H1 (cell line): ENCODE measurements around the gene OR10A2. TPM values are rescaled to one million over a fixed set of nuclear protein-coding genes. Genes with fewer than 3 reads are reported as not detected.

ENCODE experiments used
- CEBPB ChIP-seq: IDR thresholded peaks from 2 replicates; pipeline ENCODE4 v1.6.1; 2012; ENCODE audit warnings: low read depth, low read length
- CHD2 ChIP-seq: IDR thresholded peaks from 2 replicates; pipeline ENCODE4 v1.6.1; 2012; ENCODE audit warnings: low read length, improper control_type of control experiment
- RBBP5 ChIP-seq: IDR thresholded peaks from 2 replicates; pipeline ENCODE4 v1.7.1; 2012; ENCODE audit warnings: low read depth, mild to moderate bottlenecking, inconsistent platforms, low read length, moderate library complexity, borderline replicate concordance
- RNF2 ChIP-seq: fragments of 200-900, 300-1000 bp; sonication (generic); IDR thresholded peaks from 2 replicates; pipeline ENCODE4 v1.7.1; 2016; ENCODE audit warnings: borderline replicate concordance, low read depth, mild to moderate bottlenecking, antibody characterized with exemption, low read length; ENCODE audit not compliant: poor library complexity, severe bottlenecking; ENCODE audit errors: missing control alignments
- polyA plus RNA-seq, 7 experiments: library from polyadenylated mRNA; depleted of rRNA in 3 of 7; stranded (reverse) in 5 of 7; unstranded in 2 of 7; fragments of >200 nt in 5 of 7; fragments of 200-250 nt in 2 of 7; gene quantifications; 1 replicate in 5 of 7; 2 replicates in 1 of 7; 4 replicates in 1 of 7; pipeline versions ENCODE4 v1.2.1 to v1.2.3, GENCODE V29; 2011 to 2013; ENCODE audit warnings: missing spikeins in 2 of 7, mixed read lengths in 2 of 7
- total RNA-seq: library from RNA; stranded (reverse); fragmentation: NEBNext Ultra II Directional; extraction: Animal tissue kit (Norgen Biotek cat#: 25700); gene quantifications from 2 replicates; pipeline ENCODE4 v1.2.1, GENCODE V29; 2021
- TF ChIP-seq, protein P1 (sequence below), 3 experiments: IDR thresholded peaks; 1 replicate in 2 of 3; 2 replicates in 1 of 3; pipeline versions ENCODE4 v1.5.1 to v1.6.1; 2011; ENCODE audit warnings: low read length in 3 of 3, mild to moderate bottlenecking in 3 of 3, inconsistent platforms in 2 of 3, low read depth in 1 of 3, moderate library complexity in 1 of 3; ENCODE audit not compliant: insufficient read depth in 1 of 3; ENCODE audit errors: control extremely low read depth in 1 of 3
- TF ChIP-seq, protein P2 (sequence below): IDR thresholded peaks from 2 replicates; pipeline ENCODE4 v1.6.1; 2012; ENCODE audit warnings: inconsistent platforms

Gene OR10A2
- total and polyA plus RNA-seq, 2 of the 8 experiments (the other 6 are each of a cell fraction or from before 2014, with no cell fraction given): not detected

DNA sequence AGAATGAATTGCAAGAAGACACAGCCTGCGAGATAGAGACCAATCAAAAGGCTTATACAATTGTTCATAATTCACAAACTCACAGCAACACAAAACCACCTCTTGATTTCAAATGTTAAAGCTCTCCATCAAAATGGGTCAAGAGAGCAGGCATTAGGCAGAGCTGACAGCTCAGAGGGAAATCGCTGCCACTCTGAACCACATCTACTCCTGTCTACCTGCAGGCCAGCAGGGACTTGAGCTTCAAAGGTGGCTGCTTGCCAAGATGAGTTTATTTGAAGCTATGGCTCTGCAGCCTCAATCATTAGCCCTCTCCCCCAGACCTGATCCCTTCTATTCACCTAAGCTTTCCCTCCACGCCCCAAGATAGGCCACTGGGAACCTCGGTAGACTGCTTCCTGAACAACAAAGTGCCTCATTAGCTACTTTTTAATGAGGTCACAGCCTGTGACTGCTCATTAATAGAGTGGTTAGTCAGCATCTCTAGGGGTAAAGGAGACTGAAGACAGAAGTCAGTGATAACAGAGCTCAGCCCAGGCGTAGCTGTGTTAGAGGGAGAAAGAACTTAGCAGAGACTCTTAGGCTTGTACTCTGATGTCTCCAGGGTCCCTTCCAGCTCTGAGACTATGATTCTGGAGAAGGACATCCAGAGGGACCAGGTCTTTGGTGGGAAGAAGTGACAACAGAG lies 38.6 kb upstream of the OR10A2 start (continued):
- TF ChIP-seq, protein P1, sequence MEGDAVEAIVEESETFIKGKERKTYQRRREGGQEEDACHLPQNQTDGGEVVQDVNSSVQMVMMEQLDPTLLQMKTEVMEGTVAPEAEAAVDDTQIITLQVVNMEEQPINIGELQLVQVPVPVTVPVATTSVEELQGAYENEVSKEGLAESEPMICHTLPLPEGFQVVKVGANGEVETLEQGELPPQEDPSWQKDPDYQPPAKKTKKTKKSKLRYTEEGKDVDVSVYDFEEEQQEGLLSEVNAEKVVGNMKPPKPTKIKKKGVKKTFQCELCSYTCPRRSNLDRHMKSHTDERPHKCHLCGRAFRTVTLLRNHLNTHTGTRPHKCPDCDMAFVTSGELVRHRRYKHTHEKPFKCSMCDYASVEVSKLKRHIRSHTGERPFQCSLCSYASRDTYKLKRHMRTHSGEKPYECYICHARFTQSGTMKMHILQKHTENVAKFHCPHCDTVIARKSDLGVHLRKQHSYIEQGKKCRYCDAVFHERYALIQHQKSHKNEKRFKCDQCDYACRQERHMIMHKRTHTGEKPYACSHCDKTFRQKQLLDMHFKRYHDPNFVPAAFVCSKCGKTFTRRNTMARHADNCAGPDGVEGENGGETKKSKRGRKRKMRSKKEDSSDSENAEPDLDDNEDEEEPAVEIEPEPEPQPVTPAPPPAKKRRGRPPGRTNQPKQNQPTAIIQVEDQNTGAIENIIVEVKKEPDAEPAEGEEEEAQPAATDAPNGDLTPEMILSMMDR (IDR thresholded peaks at IDR 0.05; ENCODE audit: control extremely low read depth in 1 of 3, insufficient read depth in 1 of 3, low read depth in 1 of 3, low read length in 3 of 3): no peak
- TF ChIP-seq CHD2 (no peak), CEBPB (no peak), RNF2 (no peak), RBBP5 (no peak)
- TF ChIP-seq, protein P2, sequence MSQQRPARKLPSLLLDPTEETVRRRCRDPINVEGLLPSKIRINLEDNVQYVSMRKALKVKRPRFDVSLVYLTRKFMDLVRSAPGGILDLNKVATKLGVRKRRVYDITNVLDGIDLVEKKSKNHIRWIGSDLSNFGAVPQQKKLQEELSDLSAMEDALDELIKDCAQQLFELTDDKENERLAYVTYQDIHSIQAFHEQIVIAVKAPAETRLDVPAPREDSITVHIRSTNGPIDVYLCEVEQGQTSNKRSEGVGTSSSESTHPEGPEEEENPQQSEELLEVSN: no peak
- TF ChIP-seq, all 59 proteins: peak for 0
